DMS153 (cell line): Measurements from ENCODE around the gene HPS4.
A peak's percentile ranks its signal among the peaks of the same experiment; 100 is the strongest.

Source experiments
- DNase-seq: peaks from one replicate; lab custom pipeline; 2025; lab: John Stamatoyannopoulos, UW

Gene HPS4

GRCh38 chr22:26496456-26496855 is 12.9 kb upstream of the HPS4 start:
- no peak for DNase-seq

GRCh38 chr22:26494506-26494905 is 10.9 kb upstream of the HPS4 start:
- DNase-seq: no peak

GRCh38 chr22:26492220-26492619 is 8.6 kb upstream of the HPS4 start:
- DNase-seq: no peak

GRCh38 chr22:26489447-26490036 is 6.0 kb upstream of the HPS4 start:
- DNase-seq: no peak

- no peak for DNase-seq
These were observed 4.4 kb upstream of the HPS4 start for GRCh38 chr22:26487996-26488395.

GRCh38 chr22:26486394-26486793 is 2.8 kb upstream of the HPS4 start:
- no peak for DNase-seq

- no peak for DNase-seq
These were observed 2.3 kb upstream of the HPS4 start for GRCh38 chr22:26485806-26486390.

GRCh38 chr22:26485013-26485412 is 1.4 kb upstream of the HPS4 start:
- DNase-seq: no peak

- DNase-seq: no peak
These were observed 750 bp upstream of the HPS4 start for GRCh38 chr22:26484360-26484706.

GRCh38 chr22:26483043-26483438 is 542 bp downstream of the HPS4 start:
- DNase-seq: no peak

- DNase-seq: no peak
These were observed 1.4 kb downstream of the HPS4 start for GRCh38 chr22:26482161-26482560.

- no peak for DNase-seq
These were observed 1.9 kb downstream of the HPS4 start for GRCh38 chr22:26481694-26482093.

GRCh38 chr22:26481112-26481693 is 2.4 kb downstream of the HPS4 start:
- no peak for DNase-seq

GRCh38 chr22:26480611-26480932 is 3.0 kb downstream of the HPS4 start:
- no peak for DNase-seq

- peak; percentile 11 for DNase-seq
These were observed 3.6 kb downstream of the HPS4 start for GRCh38 chr22:26479792-26480610.

GRCh38 chr22:26479043-26479791 is 4.4 kb downstream of the HPS4 start:
- DNase-seq: no peak

GRCh38 chr22:26477341-26477731 is 6.2 kb downstream of the HPS4 start:
- no peak for DNase-seq

- DNase-seq: no peak
These were observed 6.8 kb downstream of the HPS4 start for GRCh38 chr22:26476705-26477340.

GRCh38 chr22:26474682-26475081 is 8.9 kb downstream of the HPS4 start:
- DNase-seq: no peak

GRCh38 chr22:26471522-26471921 is 12.1 kb downstream of the HPS4 start:
- no peak for DNase-seq

GRCh38 chr22:26470807-26471206 is 12.8 kb downstream of the HPS4 start:
- no peak for DNase-seq

- DNase-seq: no peak
These were observed 17.4 kb downstream of the HPS4 start for GRCh38 chr22:26466196-26466595.
